ENCODE results near the gene TFEB.

TFEB gene

DNA sequence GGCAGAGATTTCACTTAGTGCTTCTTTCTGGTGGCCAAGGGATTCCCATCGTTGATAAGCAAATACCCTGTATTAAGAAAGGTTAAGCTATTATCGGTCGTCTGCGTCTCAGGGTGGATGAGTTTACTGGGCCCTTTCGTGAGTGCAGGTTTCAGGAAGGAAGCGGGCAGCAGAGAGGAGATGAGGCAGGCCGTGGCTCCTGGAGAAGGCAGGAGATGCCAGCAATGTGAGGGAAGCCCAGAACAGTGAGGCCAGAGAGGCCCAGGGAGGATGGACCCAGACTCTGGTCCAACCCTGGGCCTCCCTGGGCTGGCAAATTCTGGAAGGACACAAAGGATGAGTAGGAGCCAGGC lies 11.2 kb downstream of the TFEB start (continued):
- TF ChIP-seq SALL2 (tag by site-specific recombination; IDR thresholded peaks at IDR 0.05; ENCODE audit: borderline replicate concordance): no peak

DNA sequence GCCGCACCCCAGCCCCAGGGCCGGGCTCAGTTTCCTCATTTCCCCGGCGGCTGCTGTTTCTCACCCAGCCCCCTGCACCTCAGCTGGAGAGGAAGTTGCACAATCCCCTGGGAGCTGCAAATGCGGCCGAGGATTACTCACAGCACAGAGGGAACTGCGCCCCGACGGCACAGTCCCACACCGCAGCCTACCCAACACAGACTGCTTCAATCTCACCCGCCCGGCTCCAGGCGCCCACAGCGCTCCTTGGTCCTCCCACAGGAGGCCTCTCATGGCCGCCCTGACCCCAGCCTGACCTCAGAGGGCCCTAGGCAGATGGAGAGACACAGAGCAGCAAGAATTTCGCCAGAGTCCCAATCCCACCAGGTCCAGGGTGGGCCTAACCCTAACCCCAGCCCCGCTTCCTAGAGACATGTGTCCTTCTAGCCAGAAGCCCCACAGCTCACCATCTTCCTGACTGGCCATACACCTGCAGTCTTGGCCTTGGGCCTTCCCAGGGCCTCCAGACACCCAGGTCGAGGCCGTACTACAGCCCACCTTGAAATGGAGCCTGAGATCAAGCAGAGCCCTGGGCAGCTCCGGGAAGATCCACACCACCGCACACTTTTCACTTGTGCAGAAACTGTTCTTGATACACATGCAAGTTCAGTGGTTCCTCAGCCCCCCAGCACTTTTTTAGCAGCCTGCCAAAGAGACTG lies 11.7 kb downstream of the TFEB start:
- no peaks in the 10 kb centered on the region for H3K36me3 ChIP-seq (ENCODE audit: control insufficient read depth in 2 of 2, insufficient read depth in 1 of 2, low read length in 2 of 2)
- no peak overlapping the region for H3K4me3 ChIP-seq (ENCODE audit: low read depth, low read length)
- no peaks in the 10 kb centered on the region for H3K9me3 ChIP-seq (ENCODE audit: control insufficient read depth, insufficient read depth, low read depth, low read length)
- TF ChIP-seq ZNF76 (tag by site-specific recombination; IDR thresholded peaks at IDR 0.05; ENCODE audit: borderline replicate concordance, low read depth) (no peak), ZNF600 (tag by site-specific recombination; IDR thresholded peaks at IDR 0.05) (peak; percentile 73), ZNF707 (tag by site-specific recombination; IDR thresholded peaks at IDR 0.05) (no peak), ZNF366 (tag by site-specific recombination; conservative IDR thresholded peaks at IDR 0.05) (no peak), ZNF184 (tag by site-specific recombination; IDR thresholded peaks at IDR 0.05) (no peak), EGR2 (tag by site-specific recombination; IDR thresholded peaks at IDR 0.05; ENCODE audit: low read depth) (peak; percentile 42; the same call in 1 of the 2 replicates), BCL11A (tag by site-specific recombination; IDR thresholded peaks at IDR 0.05; ENCODE audit: low read depth) (no peak), ZIC2 (tag by site-specific recombination; IDR thresholded peaks at IDR 0.05) (peak; percentile 61), ZNF610 (tag by site-specific recombination; IDR thresholded peaks at IDR 0.05; ENCODE audit: borderline replicate concordance) (no peak), ZNF138 (tag by site-specific recombination; IDR thresholded peaks at IDR 0.05; ENCODE audit: borderline replicate concordance) (no peak), ZNF280D (tag by site-specific recombination; IDR thresholded peaks at IDR 0.05) (no peak), PRDM1 (tag by site-specific recombination; IDR thresholded peaks at IDR 0.05) (no peak), ZNF777 (tag by site-specific recombination; IDR thresholded peaks at IDR 0.05; ENCODE audit: borderline replicate concordance) (no peak), TSHZ1 (tag by site-specific recombination; IDR thresholded peaks at IDR 0.05; ENCODE audit: borderline replicate concordance) (no peak)
- CTCF ChIA-PET: interaction anchor here (0.6 to 1.8 kb wide), 4 partner anchors 11 to 40 kb away, joined by 3 to 4 read pairs (median 4); no protein-coding TSS in a partner anchor
- no peak overlapping the region for H3K27ac ChIP-seq (ENCODE audit: extremely low read depth, low read depth, low read length)
- H3K4me1 ChIP-seq (ENCODE audit: control insufficient read depth, insufficient read depth, low read length): no peaks in the 10 kb centered on the region; the same call in 1 of the 2 replicates
- POLR2A ChIA-PET: interaction anchor here (0.9 to 1.0 kb wide), 2 partner anchors 7 to 11 kb away, joined by 3 read pairs; no protein-coding TSS in a partner anchor

DNA sequence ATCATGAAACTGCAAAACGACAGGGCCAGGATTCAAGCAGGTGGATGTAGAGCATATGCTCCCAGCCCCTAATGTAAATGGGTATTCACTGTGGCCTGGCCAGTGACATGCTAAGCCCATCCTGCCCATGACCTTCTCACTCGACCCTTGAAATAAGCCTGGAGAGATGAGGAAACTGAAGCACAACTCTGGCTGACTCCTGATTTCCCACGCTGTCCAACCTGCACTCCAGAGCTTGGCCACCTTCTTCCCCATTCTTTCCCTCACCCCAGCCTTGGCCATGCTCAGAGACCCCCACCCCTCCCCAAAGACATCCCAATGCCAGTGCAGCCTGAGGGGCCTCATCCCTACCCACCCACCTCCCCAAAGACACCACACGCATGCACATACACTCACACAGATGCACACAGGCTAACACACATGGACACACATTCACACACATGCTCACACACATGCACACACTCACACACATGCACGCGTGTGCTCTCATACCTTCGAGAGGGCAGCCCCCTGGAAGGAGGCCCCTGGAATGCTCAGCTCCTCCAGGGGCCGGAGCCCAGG lies 12.4 kb downstream of the TFEB start:
- H3K9me3 ChIP-seq (ENCODE audit: control insufficient read depth, insufficient read depth, low read depth, low read length): no peaks in the 10 kb centered on the region
- CTCF ChIA-PET: interaction anchor here (0.6 to 1.5 kb wide), 3 partner anchors 15 to 291 kb away, joined by 3 to 5 read pairs (median 5); no protein-coding TSS in a partner anchor
- H3K27ac ChIP-seq (ENCODE audit: extremely low read depth, low read depth, low read length): no peak overlapping the region
- no peaks in the 10 kb centered on the region for H3K36me3 ChIP-seq (ENCODE audit: control insufficient read depth in 2 of 2, insufficient read depth in 1 of 2, low read length in 2 of 2)
- no peak overlapping the region for H3K4me3 ChIP-seq (ENCODE audit: low read depth, low read length)
- no peaks in the 10 kb centered on the region; the same call in 1 of the 2 replicates for H3K4me1 ChIP-seq (ENCODE audit: control insufficient read depth, insufficient read depth, low read length)
- POLR2A ChIA-PET: no interaction called here
- TF ChIP-seq, protein P1, sequence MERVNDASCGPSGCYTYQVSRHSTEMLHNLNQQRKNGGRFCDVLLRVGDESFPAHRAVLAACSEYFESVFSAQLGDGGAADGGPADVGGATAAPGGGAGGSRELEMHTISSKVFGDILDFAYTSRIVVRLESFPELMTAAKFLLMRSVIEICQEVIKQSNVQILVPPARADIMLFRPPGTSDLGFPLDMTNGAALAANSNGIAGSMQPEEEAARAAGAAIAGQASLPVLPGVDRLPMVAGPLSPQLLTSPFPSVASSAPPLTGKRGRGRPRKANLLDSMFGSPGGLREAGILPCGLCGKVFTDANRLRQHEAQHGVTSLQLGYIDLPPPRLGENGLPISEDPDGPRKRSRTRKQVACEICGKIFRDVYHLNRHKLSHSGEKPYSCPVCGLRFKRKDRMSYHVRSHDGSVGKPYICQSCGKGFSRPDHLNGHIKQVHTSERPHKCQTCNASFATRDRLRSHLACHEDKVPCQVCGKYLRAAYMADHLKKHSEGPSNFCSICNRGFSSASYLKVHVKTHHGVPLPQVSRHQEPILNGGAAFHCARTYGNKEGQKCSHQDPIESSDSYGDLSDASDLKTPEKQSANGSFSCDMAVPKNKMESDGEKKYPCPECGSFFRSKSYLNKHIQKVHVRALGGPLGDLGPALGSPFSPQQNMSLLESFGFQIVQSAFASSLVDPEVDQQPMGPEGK (tag by site-specific recombination; IDR thresholded peaks at IDR 0.05): no peak
- 0 out of 2 replicates have a peak, but pooled peaks have one; percentile 50 for TF ChIP-seq ZNF18 (tag by site-specific recombination; IDR thresholded peaks at IDR 0.05)
- TF ChIP-seq ZNF175 (tag by site-specific recombination; IDR thresholded peaks at IDR 0.05): 0 out of 2 replicates have a peak, but pooled peaks have one; percentile 18
- TF ChIP-seq ZNF169 (tag by site-specific recombination; IDR thresholded peaks at IDR 0.05): no peak
- TF ChIP-seq KLF8 (tag by site-specific recombination; IDR thresholded peaks at IDR 0.05): no peak
